Naive thymus-derived CD4-positive, alpha-beta T cell (primary cell): ENCODE data around the gene USP11. TPM values are rescaled to one million over a fixed set of nuclear protein-coding genes. Genes with fewer than 3 reads are reported as not detected.

Source experiments
- ATAC-seq: fragments of 150-1000 bp; cut with Tn5 transposase; 2 replicates; pipeline ENCODE4 v1.10.0; 2021; ENCODE audit warnings: mild to moderate bottlenecking, moderate library complexity
- CTCF ChIA-PET: fragments of 350-600 bp; sonication (Branson Sonifier 250); formaldehyde crosslinking; loops from one replicate; lab custom pipeline; 2021; ENCODE audit warnings: antibody characterized with exemption; lab: Charles Lee
- POLR2A ChIA-PET: fragments of 350-600 bp; sonication (Branson Sonifier 250); formaldehyde crosslinking; loops from one replicate; lab custom pipeline; 2021; ENCODE audit warnings: antibody characterized with exemption, inconsistent platforms; lab: Charles Lee
- DNase-seq, 9 donors: peaks; one replicate each; pipeline versions ENCODE4 v3.0.0 to v3.0.0-alpha.2; 2020 to 2022; ENCODE audit warnings: mixed read lengths in 1 of 9
- H3K27ac ChIP-seq: one replicate; pipeline ENCODE4 v1.7.0; 2013; ENCODE audit warnings: mild to moderate bottlenecking, low read depth, low read length, moderate library complexity
- H3K27me3 ChIP-seq, 2 donors: one replicate each; pipeline ENCODE4 v1.7.0; 2013; ENCODE audit warnings: low read length in 2 of 2, mild to moderate bottlenecking in 2 of 2, moderate library complexity in 2 of 2; ENCODE audit not compliant: control insufficient read depth in 2 of 2, insufficient read depth in 2 of 2
- H3K36me3 ChIP-seq, 3 experiments: 1 replicate in 2 of 3; 2 replicates in 1 of 3; pipeline ENCODE4 v1.7.0; 2013; ENCODE audit warnings: low read length in 3 of 3, mild to moderate bottlenecking in 3 of 3, moderate library complexity in 1 of 3; ENCODE audit not compliant: insufficient read depth in 3 of 3, control insufficient read depth in 2 of 3
- H3K4me1 ChIP-seq, 2 donors: one replicate each; pipeline ENCODE4 v1.7.0; 2013; ENCODE audit warnings: low read length in 2 of 2, mild to moderate bottlenecking in 2 of 2, moderate library complexity in 1 of 2; ENCODE audit not compliant: control insufficient read depth in 2 of 2, insufficient read depth in 2 of 2
- H3K4me3 ChIP-seq: 2 replicates; pipeline ENCODE4 v1.7.0; 2013; ENCODE audit warnings: mild to moderate bottlenecking, low read length
- H3K9me3 ChIP-seq, 3 experiments: 1 replicate in 2 of 3; 2 replicates in 1 of 3; pipeline ENCODE4 v1.7.0; 2013; ENCODE audit warnings: low read length in 3 of 3; ENCODE audit not compliant: control insufficient read depth in 2 of 3
- H3K27ac Mint-ChIP-seq, 9 donors: one replicate each; pipeline ENCODE4 v1.8.0; 2020 to 2022; ENCODE audit warnings: mixed read lengths in 9 of 9, mild to moderate bottlenecking in 8 of 9, moderate library complexity in 5 of 9, inconsistent platforms in 2 of 9
- H3K27me3 Mint-ChIP-seq, 5 donors: one replicate each; pipeline ENCODE4 v1.8.0; 2021 to 2022; ENCODE audit warnings: mixed read lengths in 5 of 5, mild to moderate bottlenecking in 1 of 5
- H3K36me3 Mint-ChIP-seq, 5 donors: one replicate each; pipeline ENCODE4 v1.8.0; 2020 to 2022; ENCODE audit warnings: mixed read lengths in 5 of 5, mild to moderate bottlenecking in 3 of 5, inconsistent platforms in 1 of 5
- H3K4me1 Mint-ChIP-seq, 7 donors: one replicate each; pipeline ENCODE4 v1.8.0; 2020 to 2022; ENCODE audit warnings: mixed read lengths in 7 of 7, mild to moderate bottlenecking in 3 of 7, inconsistent platforms in 1 of 7
- H3K4me3 Mint-ChIP-seq, 10 donors: one replicate each; pipeline ENCODE4 v1.8.0; 2020 to 2022; ENCODE audit warnings: mild to moderate bottlenecking in 10 of 10, mixed read lengths in 10 of 10, moderate library complexity in 6 of 10, inconsistent platforms in 2 of 10
- H3K9me3 Mint-ChIP-seq, 11 donors: one replicate each; pipeline ENCODE4 v1.8.0; 2020 to 2022; ENCODE audit warnings: mixed read lengths in 11 of 11, mild to moderate bottlenecking in 4 of 11, inconsistent platforms in 1 of 11, moderate library complexity in 1 of 11
- intact Hi-C, 2 donors: fragments of 100-400 bp; cut with micrococcal nuclease; formaldehyde crosslinking; loops; one replicate each; pipeline ENCODE4 v1.15.1; 2023
- polyA plus RNA-seq, 2 donors: library from polyadenylated mRNA; unstranded; fragments of 300-500 nt; fragmentation: Illumina TruSeq; gene quantifications; one replicate each; pipeline ENCODE4 v1.2.3, GENCODE V29; 2021
- total RNA-seq, 6 experiments: library from RNA in 5 of 6; stranded (reverse) in 5 of 6; gene quantifications; 1 replicate in 5 of 6; 2 replicates in 1 of 6; pipeline ENCODE4 v1.2.3 and lab custom pipeline; 2021 to 2026

The USP11 gene
- total and polyA plus RNA-seq, 7 experiments from 2014 or later = 21.3 to 101 (median 77.0) TPM

DNA sequence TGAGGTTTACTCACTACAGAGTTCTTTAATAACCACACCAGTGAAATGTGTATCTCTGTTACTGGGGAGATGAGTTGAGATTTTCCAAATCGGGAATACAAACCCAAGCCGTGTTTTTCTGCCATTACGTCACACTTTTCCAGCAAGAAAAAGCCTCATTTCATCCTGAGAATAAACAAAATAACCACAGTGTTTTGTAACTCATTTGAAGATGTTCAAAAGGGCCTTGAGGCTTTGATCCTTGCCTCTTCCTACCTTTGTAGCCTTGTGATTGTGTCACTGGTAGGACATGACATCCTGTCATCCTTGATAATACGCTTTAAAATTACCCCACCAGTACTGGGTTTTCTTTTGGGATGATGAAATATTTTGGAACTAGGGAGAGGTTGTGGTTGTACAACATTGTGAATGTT, 2.9 kb downstream of the USP11 start:
- peaks cover 0 to 14% of the 10 kb centered on the region in 2 donors for H3K4me1 ChIP-seq
- peaks cover 0 to 15% (median 7%) of the 10 kb centered on the region in 3 experiments for H3K36me3 ChIP-seq
- Mint-ChIP-seq H3K27ac (peak overlapping the region in 8 of 9 donors; percentile 54 to 90 (median 78)), H3K36me3 (peaks cover 0 to 21% (median 11%) of the 10 kb centered on the region in 5 donors), H3K9me3 (peaks cover 0 to 4% (median 0%) of the 10 kb centered on the region in 11 donors), H3K27me3 (peaks cover 0 to 4% (median 0%) of the 10 kb centered on the region in 5 donors), H3K4me3 (peak overlapping the region; percentile 8 to 89 (median 63)), H3K4me1 (peaks cover 8 to 49% (median 22%) of the 10 kb centered on the region in 7 donors)
- DNase-seq = peak in 2 of 9 donors; percentile 18
- ChIA-PET CTCF (interaction anchor here (0.6 kb wide), 2 partner anchors 101 to 347 kb away, joined by 4 read pairs; no protein-coding TSS in a partner anchor), POLR2A (interaction anchor here (1.2 to 1.9 kb wide), 2 partner anchors 18 to 149 kb away, joined by 3 to 9 read pairs; partner anchors contain the start of gene CDK16)
- H3K4me3 ChIP-seq = no peak overlapping the region
- ATAC-seq = no peak
- no peaks in the 10 kb centered on the region for H3K27me3 ChIP-seq
- no peaks in the 10 kb centered on the region for H3K9me3 ChIP-seq
- peak overlapping the region; percentile 53 for H3K27ac ChIP-seq
- intact Hi-C loops = loop anchor here in 1 of 2 donors (5.0 kb wide), 1 partner anchor 147 kb away; no protein-coding TSS in a partner anchor

- H3K36me3 ChIP-seq = peaks cover 0 to 44% (median 7%) of the 10 kb centered on the region in 3 experiments
- no peaks in the 10 kb centered on the region for H3K27me3 Mint-ChIP-seq
- no peak for DNase-seq
- peaks cover 0 to 7% of the 10 kb centered on the region in 2 donors for H3K4me1 ChIP-seq
- H3K4me1 Mint-ChIP-seq = peaks cover 8 to 34% (median 22%) of the 10 kb centered on the region in 7 donors
- CTCF ChIA-PET = no interaction called here
- H3K27ac ChIP-seq = no peak overlapping the region
- H3K4me3 Mint-ChIP-seq = no peak overlapping the region
- H3K27me3 ChIP-seq = no peaks in the 10 kb centered on the region
- H3K4me3 ChIP-seq = no peak overlapping the region
- POLR2A ChIA-PET = interaction anchor here (0.7 kb wide), 1 partner anchor 1995 kb away, joined by 3 read pairs; no protein-coding TSS in a partner anchor
- no peak for ATAC-seq
- intact Hi-C loops = loop anchor here in 1 of 2 donors (5.0 kb wide), 1 partner anchor 143 kb away; no protein-coding TSS in a partner anchor
- H3K36me3 Mint-ChIP-seq = peaks cover 0 to 39% (median 22%) of the 10 kb centered on the region in 5 donors
- H3K27ac Mint-ChIP-seq = peak overlapping the region in 2 of 9 donors; percentile 19 to 44
- peaks cover 0 to 3% (median 0%) of the 10 kb centered on the region in 11 donors for H3K9me3 Mint-ChIP-seq
- no peaks in the 10 kb centered on the region for H3K9me3 ChIP-seq
Measured at GRCh38 chrX:47239199-47239598, 6.4 kb downstream of the USP11 start.

DNA sequence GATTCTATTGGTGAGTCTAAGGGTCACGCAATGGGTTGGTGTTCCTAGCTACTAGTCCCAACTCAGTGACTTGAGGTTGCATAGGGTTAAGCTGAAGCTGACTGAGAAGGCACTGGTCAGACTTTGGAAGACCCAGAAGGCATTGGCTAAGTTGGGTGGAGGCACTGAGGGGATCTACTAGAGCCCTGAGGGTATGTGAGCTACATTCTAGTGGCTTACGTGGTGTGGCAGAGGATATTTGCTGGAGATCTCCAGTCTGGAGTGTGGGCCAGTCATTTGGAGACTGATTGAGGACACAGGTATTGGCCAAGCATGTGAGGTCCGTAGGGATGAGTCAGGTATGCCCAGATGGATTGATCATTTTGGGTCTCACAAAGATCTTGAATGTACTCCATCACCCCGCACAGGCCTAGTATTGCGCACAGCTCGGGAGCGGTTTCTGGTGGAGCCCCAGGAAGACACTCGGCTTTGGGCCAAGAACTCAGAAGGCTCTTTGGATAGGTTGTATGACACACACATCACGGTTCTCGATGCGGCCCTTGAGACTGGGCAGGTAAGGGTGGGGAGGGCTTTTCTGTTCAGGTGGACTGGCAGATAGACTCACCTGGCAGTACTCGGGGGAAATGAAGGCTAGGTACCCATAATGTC, 7.2 kb downstream of the USP11 start:
- H3K4me1 Mint-ChIP-seq = peaks cover 8 to 27% (median 20%) of the 10 kb centered on the region in 7 donors
- DNase-seq (no peak), ATAC-seq (no peak)
- no peak overlapping the region for H3K4me3 Mint-ChIP-seq
- H3K27ac Mint-ChIP-seq = peak overlapping the region in 5 of 9 donors; percentile 19 to 80 (median 44)
- H3K4me1 ChIP-seq = peaks cover 0 to 6% of the 10 kb centered on the region in 2 donors
- H3K9me3 Mint-ChIP-seq = peaks cover 0 to 3% (median 0%) of the 10 kb centered on the region in 11 donors
- H3K36me3 Mint-ChIP-seq = peaks cover 0 to 40% (median 21%) of the 10 kb centered on the region in 5 donors
- no peaks in the 10 kb centered on the region for H3K27me3 ChIP-seq
- no peaks in the 10 kb centered on the region for H3K27me3 Mint-ChIP-seq
- ChIA-PET POLR2A (no interaction called here), CTCF (no interaction called here)
- no peak overlapping the region for H3K4me3 ChIP-seq
- intact Hi-C loops = loop anchor here in 1 of 2 donors (5.0 kb wide), 1 partner anchor 142 kb away; no protein-coding TSS in a partner anchor
- H3K27ac ChIP-seq = no peak overlapping the region
- H3K36me3 ChIP-seq = peaks cover 0 to 52% (median 7%) of the 10 kb centered on the region in 3 experiments
- H3K9me3 ChIP-seq = no peaks in the 10 kb centered on the region

DNA sequence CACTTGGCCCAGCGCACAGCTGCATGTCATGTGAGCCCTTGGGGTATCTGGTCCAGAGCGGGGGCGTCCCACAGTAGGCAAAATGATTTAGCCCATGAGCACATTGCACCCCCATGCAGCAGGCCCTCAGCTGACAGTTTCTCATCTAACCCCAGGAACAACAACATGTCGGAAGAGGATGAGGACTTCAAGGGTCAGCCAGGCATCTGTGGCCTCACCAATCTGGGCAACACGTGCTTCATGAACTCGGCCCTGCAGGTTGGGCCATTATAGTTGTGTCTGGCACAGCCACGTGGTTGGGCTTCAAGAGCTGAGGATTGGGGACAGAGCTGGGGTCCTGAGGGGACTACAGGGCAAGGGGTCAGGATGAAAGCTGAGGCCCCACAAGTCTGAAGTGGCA, 7.8 kb downstream of the USP11 start:
- Mint-ChIP-seq H3K4me3 (no peak overlapping the region), H3K9me3 (peaks cover 0 to 3% (median 0%) of the 10 kb centered on the region in 11 donors), H3K27me3 (no peaks in the 10 kb centered on the region), H3K4me1 (peaks cover 3 to 21% (median 14%) of the 10 kb centered on the region in 7 donors), H3K27ac (no peak overlapping the region), H3K36me3 (peaks cover 0 to 34% (median 16%) of the 10 kb centered on the region in 5 donors)
- Histone ChIP-seq H3K4me3 (no peak overlapping the region), H3K4me1 (peaks cover 0 to under 1% of the 10 kb centered on the region in 2 donors), H3K36me3 (peaks cover 0 to 57% (median 7%) of the 10 kb centered on the region in 3 experiments), H3K9me3 (no peaks in the 10 kb centered on the region), H3K27me3 (no peaks in the 10 kb centered on the region), H3K27ac (no peak overlapping the region)
- DNase-seq (no peak), ATAC-seq (no peak)
- intact Hi-C loops = no loop called here
- CTCF ChIA-PET = no interaction called here
- POLR2A ChIA-PET = no interaction called here

DNA sequence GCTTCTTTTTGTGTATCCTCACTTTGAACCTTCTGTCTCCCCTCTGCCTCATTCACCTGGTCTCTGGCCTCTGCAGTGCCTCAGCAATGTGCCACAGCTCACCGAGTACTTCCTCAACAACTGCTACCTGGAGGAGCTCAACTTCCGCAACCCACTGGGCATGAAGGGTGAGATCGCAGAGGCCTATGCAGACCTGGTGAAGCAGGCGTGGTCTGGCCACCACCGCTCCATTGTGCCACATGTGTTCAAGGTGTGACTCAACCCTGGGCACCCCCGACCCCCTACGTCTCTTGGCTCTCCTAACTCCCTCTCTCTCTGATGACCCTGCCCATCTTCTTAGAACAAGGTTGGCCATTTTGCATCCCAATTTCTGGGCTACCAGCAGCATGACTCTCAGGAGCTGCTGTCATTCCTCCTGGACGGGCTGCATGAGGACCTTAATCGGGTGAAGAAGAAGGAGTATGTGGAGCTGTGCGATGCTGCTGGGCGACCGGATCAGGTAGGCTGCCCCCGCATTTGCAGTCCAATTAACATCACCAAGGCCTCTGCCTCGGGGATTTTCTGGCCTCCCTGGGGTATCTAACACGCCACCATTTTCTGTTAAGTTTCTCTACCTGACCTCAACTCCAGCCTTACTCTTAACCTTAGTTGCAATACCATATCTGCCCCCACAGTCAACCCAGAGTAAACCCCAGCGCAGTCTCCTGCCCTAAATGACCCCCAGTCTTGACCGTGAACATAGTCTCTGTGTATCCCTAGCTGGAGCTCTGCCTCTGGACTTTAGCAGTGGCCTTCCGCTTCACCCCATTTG, 8.6 kb downstream of the USP11 start:
- peaks cover 0 to 41% (median 13%) of the 10 kb centered on the region in 5 donors for H3K36me3 Mint-ChIP-seq

DNA sequence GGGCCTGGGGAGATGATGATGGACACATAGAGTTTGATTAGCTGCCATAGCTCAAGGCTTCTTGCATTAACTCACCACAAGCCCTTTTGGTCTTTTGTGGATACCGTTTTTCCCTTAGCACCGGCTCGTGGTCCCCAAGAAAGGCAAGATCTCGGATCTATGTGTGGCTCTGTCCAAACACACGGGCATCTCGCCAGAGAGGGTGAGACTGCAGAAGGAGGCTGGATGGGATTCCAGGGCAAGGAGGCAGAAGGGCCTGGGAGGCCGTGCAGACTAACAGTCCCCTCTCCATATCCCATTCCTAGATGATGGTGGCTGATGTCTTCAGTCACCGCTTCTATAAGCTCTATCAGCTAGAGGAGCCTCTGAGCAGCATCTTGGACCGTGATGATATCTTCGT, 9.5 kb downstream of the USP11 start:
- no peaks in the 10 kb centered on the region for H3K9me3 ChIP-seq
- DNase-seq = no peak
- H3K27me3 ChIP-seq = no peaks in the 10 kb centered on the region
- ChIA-PET CTCF (no interaction called here), POLR2A (no interaction called here)
- no peak overlapping the region for H3K27ac Mint-ChIP-seq
- peaks cover 0 to 4% (median 0%) of the 10 kb centered on the region in 7 donors for H3K4me1 Mint-ChIP-seq
- ATAC-seq = no peak
- H3K4me3 Mint-ChIP-seq = no peak overlapping the region
- peaks cover 0 to 3% (median 0%) of the 10 kb centered on the region in 11 donors for H3K9me3 Mint-ChIP-seq
- H3K27ac ChIP-seq = no peak overlapping the region
- intact Hi-C loops = no loop called here
- peaks cover 0 to 70% (median 7%) of the 10 kb centered on the region in 3 experiments for H3K36me3 ChIP-seq
- peaks cover 0 to 47% (median 13%) of the 10 kb centered on the region in 5 donors for H3K36me3 Mint-ChIP-seq
- H3K4me3 ChIP-seq = no peak overlapping the region
- H3K4me1 ChIP-seq = no peaks in the 10 kb centered on the region
- H3K27me3 Mint-ChIP-seq = no peaks in the 10 kb centered on the region

More for the DNA sequence above, 8.6 kb downstream of the USP11 start:
- H3K4me3 ChIP-seq = no peak overlapping the region
- ChIA-PET POLR2A (no interaction called here), CTCF (no interaction called here)
- ATAC-seq (no peak), DNase-seq (no peak)
- no peak overlapping the region for H3K27ac ChIP-seq
- no peak overlapping the region for H3K4me3 Mint-ChIP-seq
- no peaks in the 10 kb centered on the region for H3K27me3 Mint-ChIP-seq
- no peaks in the 10 kb centered on the region for H3K9me3 ChIP-seq
- no peaks in the 10 kb centered on the region for H3K27me3 ChIP-seq
- peaks cover 0 to 13% (median 6%) of the 10 kb centered on the region in 7 donors for H3K4me1 Mint-ChIP-seq
- peak overlapping the region in 3 of 9 donors; percentile 20 to 76 (median 59) for H3K27ac Mint-ChIP-seq
- peaks cover 0 to 3% (median 0%) of the 10 kb centered on the region in 11 donors for H3K9me3 Mint-ChIP-seq
- H3K36me3 ChIP-seq = peaks cover 0 to 65% (median 7%) of the 10 kb centered on the region in 3 experiments
- no peaks in the 10 kb centered on the region for H3K4me1 ChIP-seq
- intact Hi-C loops = no loop called here
